ENCODE data around the gene RHOXF2B. TPM values are rescaled to one million over a fixed set of nuclear protein-coding genes. Genes with fewer than 3 reads are reported as not detected.
"Not testable (repeated sequence)": the region's sequence is repeated elsewhere in the genome, so short reads cannot be mapped to it uniquely, and the experiment has no call there.

Gene RHOXF2B
- total RNA-seq, 1 donor from 2014 or later = not detected

- not testable (repeated sequence) for H3K27me3 Mint-ChIP-seq (ENCODE audit: unreplicated experiment); H3K36me3 Mint-ChIP-seq (ENCODE audit: unreplicated experiment); H3K27ac Mint-ChIP-seq (ENCODE audit: unreplicated experiment); H3K4me3 Mint-ChIP-seq (ENCODE audit: unreplicated experiment); H3K4me1 Mint-ChIP-seq (ENCODE audit: unreplicated experiment); H3K9me3 Mint-ChIP-seq (ENCODE audit: unreplicated experiment); DNase-seq (ENCODE audit: extremely low spot score, unreplicated experiment)
These were observed 37.3 kb downstream of the RHOXF2B start for GRCh38 chrX:120040176-120040575.

- H3K27me3 Mint-ChIP-seq (ENCODE audit: unreplicated experiment); H3K4me1 Mint-ChIP-seq (ENCODE audit: unreplicated experiment); DNase-seq (ENCODE audit: extremely low spot score, unreplicated experiment); H3K9me3 Mint-ChIP-seq (ENCODE audit: unreplicated experiment); H3K27ac Mint-ChIP-seq (ENCODE audit: unreplicated experiment); H3K4me3 Mint-ChIP-seq (ENCODE audit: unreplicated experiment); H3K36me3 Mint-ChIP-seq (ENCODE audit: unreplicated experiment): not testable (repeated sequence)
These were observed 38.3 kb downstream of the RHOXF2B start for GRCh38 chrX:120039087-120039733.

- H3K27ac Mint-ChIP-seq (ENCODE audit: unreplicated experiment) = no peak overlapping the region
- H3K27me3 Mint-ChIP-seq (ENCODE audit: unreplicated experiment) = peaks cover 5% of the 10 kb centered on the region
- H3K9me3 Mint-ChIP-seq (ENCODE audit: unreplicated experiment) = no peaks in the 10 kb centered on the region
- no peak for DNase-seq (ENCODE audit: extremely low spot score, unreplicated experiment)
- H3K4me1 Mint-ChIP-seq (ENCODE audit: unreplicated experiment) = no peaks in the 10 kb centered on the region
- no peaks in the 10 kb centered on the region for H3K36me3 Mint-ChIP-seq (ENCODE audit: unreplicated experiment)
- H3K4me3 Mint-ChIP-seq (ENCODE audit: unreplicated experiment) = no peak overlapping the region
- no peak for TF ChIP-seq CTCF (IDR thresholded peaks at IDR 0.05)
These were observed 40.8 kb downstream of the RHOXF2B start for GRCh38 chrX:120036704-120037103.

- not testable (repeated sequence) for H3K27ac Mint-ChIP-seq (ENCODE audit: unreplicated experiment); DNase-seq (ENCODE audit: extremely low spot score, unreplicated experiment); H3K9me3 Mint-ChIP-seq (ENCODE audit: unreplicated experiment); H3K36me3 Mint-ChIP-seq (ENCODE audit: unreplicated experiment); H3K27me3 Mint-ChIP-seq (ENCODE audit: unreplicated experiment); H3K4me1 Mint-ChIP-seq (ENCODE audit: unreplicated experiment); H3K4me3 Mint-ChIP-seq (ENCODE audit: unreplicated experiment)
These were observed 41.8 kb downstream of the RHOXF2B start for GRCh38 chrX:120035522-120036309.

DNA sequence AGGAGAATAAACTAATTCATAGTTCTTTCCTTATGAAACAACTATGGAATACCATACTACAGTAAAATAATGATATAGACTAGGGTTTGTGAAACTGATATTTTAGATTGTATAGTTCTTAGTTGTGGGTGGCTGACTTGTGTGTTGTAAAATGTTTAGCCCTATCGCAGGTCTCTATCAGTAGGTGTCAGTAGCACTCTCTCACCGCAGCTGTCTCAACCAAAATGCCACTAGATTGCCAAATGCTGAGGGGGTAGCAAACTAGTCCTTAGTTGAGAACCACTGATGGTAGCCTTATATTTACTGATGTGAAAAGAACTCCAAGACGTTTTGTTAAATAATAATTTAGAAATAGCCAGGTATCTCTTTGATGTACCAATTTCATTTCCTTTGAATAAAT is 48.1 kb downstream of the RHOXF2B start:
- Mint-ChIP-seq H3K27ac (ENCODE audit: unreplicated experiment) (no peak overlapping the region), H3K27me3 (ENCODE audit: unreplicated experiment) (peaks cover 7% of the 10 kb centered on the region), H3K4me3 (ENCODE audit: unreplicated experiment) (no peak overlapping the region), H3K36me3 (ENCODE audit: unreplicated experiment) (no peaks in the 10 kb centered on the region), H3K9me3 (ENCODE audit: unreplicated experiment) (peaks cover 11% of the 10 kb centered on the region), H3K4me1 (ENCODE audit: unreplicated experiment) (no peaks in the 10 kb centered on the region)
- no peak for TF ChIP-seq CTCF (IDR thresholded peaks at IDR 0.05)
- no peak for DNase-seq (ENCODE audit: extremely low spot score, unreplicated experiment)

DNA sequence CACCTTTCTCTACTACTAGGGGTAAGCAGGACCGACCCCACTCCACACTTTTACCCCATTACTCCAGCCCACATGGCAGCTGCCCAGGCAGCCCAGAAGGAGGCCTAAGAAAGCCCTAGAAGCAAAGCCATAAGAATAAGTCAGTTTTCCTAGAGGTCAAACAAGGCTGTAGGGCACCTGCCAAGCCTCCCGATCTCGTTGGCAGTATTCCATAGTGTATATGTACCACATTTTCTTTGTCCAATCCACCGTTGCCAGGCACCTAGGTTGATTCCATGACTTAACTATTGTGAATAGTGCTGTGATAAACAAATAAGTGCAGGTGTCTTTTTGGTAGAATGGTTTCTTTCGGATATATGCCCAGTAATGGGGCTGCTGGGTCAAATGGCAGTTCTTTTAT is 54.2 kb downstream of the RHOXF2B start:
- no peak overlapping the region for H3K27ac Mint-ChIP-seq (ENCODE audit: unreplicated experiment)
- no peak overlapping the region for H3K4me3 Mint-ChIP-seq (ENCODE audit: unreplicated experiment)
- no peak for TF ChIP-seq CTCF (IDR thresholded peaks at IDR 0.05)
- H3K4me1 Mint-ChIP-seq (ENCODE audit: unreplicated experiment) = no peaks in the 10 kb centered on the region
- H3K9me3 Mint-ChIP-seq (ENCODE audit: unreplicated experiment) = peaks cover 11% of the 10 kb centered on the region
- no peaks in the 10 kb centered on the region for H3K36me3 Mint-ChIP-seq (ENCODE audit: unreplicated experiment)
- no peak for DNase-seq (ENCODE audit: extremely low spot score, unreplicated experiment)
- peaks cover 9% of the 10 kb centered on the region for H3K27me3 Mint-ChIP-seq (ENCODE audit: unreplicated experiment)
